HG02610 (cell line): Measurements from ENCODE around the gene SH3RF2.
"Not testable (repeated sequence)": the region's sequence is repeated elsewhere in the genome, so short reads cannot be mapped to it uniquely, and the experiment has no call there.

Experiments
- ATAC-seq: cut with Tn5 transposase; IDR thresholded peaks from one replicate; pipeline ENCODE4 v1.9.1; 2021; ENCODE audit warnings: mild to moderate bottlenecking, moderate library complexity; ENCODE audit not compliant: unreplicated experiment

Gene SH3RF2

GRCh38 chr5:145978171-145978570 is 41.8 kb downstream of the SH3RF2 start:
- ATAC-seq: no peak

- no peak for ATAC-seq
These were observed 42.3 kb downstream of the SH3RF2 start for GRCh38 chr5:145978708-145979107.

- ATAC-seq: no peak
These were observed 43.2 kb downstream of the SH3RF2 start for GRCh38 chr5:145979270-145980223.

- no peak for ATAC-seq
These were observed 43.9 kb downstream of the SH3RF2 start for GRCh38 chr5:145980259-145980658.

- no peak for ATAC-seq
These were observed 44.3 kb downstream of the SH3RF2 start for GRCh38 chr5:145980718-145981117.

- no peak for ATAC-seq
These were observed 45.5 kb downstream of the SH3RF2 start for GRCh38 chr5:145981589-145982571.

GRCh38 chr5:145982572-145983318 is 46.4 kb downstream of the SH3RF2 start:
- no peak for ATAC-seq

- ATAC-seq: no peak
These were observed 47.1 kb downstream of the SH3RF2 start for GRCh38 chr5:145983446-145983845.

GRCh38 chr5:145984072-145984471 is 47.7 kb downstream of the SH3RF2 start:
- ATAC-seq: no peak

GRCh38 chr5:145987856-145988255 is 51.5 kb downstream of the SH3RF2 start:
- ATAC-seq: no peak

GRCh38 chr5:145988993-145989392 is 52.6 kb downstream of the SH3RF2 start:
- ATAC-seq: no peak

GRCh38 chr5:145989428-145989827 is 53.0 kb downstream of the SH3RF2 start:
- ATAC-seq: no peak

GRCh38 chr5:145990170-145990569 is 53.8 kb downstream of the SH3RF2 start:
- no peak for ATAC-seq

GRCh38 chr5:145991044-145991575 is 54.7 kb downstream of the SH3RF2 start:
- no peak for ATAC-seq

GRCh38 chr5:145993538-145993937 is 57.2 kb downstream of the SH3RF2 start:
- not testable (repeated sequence) for ATAC-seq

- no peak for ATAC-seq
These were observed 59.8 kb downstream of the SH3RF2 start for GRCh38 chr5:145996135-145996534.

- no peak for ATAC-seq
These were observed 62.8 kb downstream of the SH3RF2 start for GRCh38 chr5:145999208-145999607.

- no peak for ATAC-seq
These were observed 63.7 kb downstream of the SH3RF2 start for GRCh38 chr5:146000072-146000471.

- no peak for ATAC-seq
These were observed 65.3 kb downstream of the SH3RF2 start for GRCh38 chr5:146001544-146002190.

- no peak for ATAC-seq
These were observed 66.1 kb downstream of the SH3RF2 start for GRCh38 chr5:146002491-146002890.
